HG02840 (cell line): ENCODE measurements around the gene TFF2.

Experiments used
- ATAC-seq: cut with Tn5 transposase; IDR thresholded peaks from one replicate; pipeline ENCODE4 v1.9.1; 2021; ENCODE audit warnings: mild to moderate bottlenecking, moderate library complexity, moderate number of reproducible peaks; ENCODE audit not compliant: unreplicated experiment, low FRiP score

The TFF2 gene

DNA sequence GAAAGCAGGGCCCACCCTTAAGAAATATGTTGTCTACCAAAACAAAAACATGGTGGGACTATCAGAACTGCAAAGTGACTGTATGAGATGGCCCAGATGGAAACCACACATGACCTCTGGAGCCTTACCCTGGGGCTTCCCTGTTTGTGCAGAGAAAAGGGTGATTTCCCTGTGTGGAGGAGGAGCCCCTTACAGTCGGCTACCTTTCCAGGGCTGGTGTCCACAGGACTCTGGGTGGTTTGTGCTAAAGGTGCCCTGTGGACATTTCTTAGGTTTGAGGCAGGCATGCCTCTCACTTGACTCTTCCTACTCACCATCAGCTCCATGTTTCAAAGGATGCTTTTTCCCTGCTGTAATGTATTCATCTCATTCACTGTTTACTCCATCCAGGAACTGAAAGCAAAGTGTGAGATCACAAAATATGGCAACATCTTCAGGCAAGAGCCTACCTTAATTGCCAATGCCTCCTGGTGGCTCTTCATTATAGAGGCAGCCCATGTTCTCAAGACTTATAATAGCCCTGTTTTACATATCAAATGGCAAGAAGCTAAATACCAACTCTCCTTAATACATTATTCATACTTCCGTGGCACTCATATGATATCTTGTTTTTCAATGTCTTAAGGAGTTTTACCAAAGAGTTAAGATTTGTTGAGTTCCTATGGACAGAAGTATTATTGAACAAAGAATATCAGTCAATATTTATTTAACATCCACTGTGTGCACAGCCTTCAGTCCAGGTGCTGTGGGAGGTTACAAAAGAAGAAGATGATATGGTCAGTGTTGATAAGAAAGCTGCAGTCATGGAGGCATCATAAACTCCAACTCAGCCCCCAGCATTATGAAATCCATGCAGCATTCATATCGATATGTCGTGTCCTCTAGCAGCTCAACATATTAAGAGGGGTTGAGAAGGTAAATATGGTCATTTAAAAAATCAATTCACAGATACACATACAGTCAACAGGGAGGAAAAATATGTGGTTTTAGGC is 20.1 kb downstream of the TFF2 start:
- ATAC-seq, result no peak

GRCh38 chr21:42324896-42325295 is 25.9 kb downstream of the TFF2 start:
- ATAC-seq, result no peak

- no peak for ATAC-seq
These were observed 28.9 kb downstream of the TFF2 start for GRCh38 chr21:42321845-42322244.

- ATAC-seq, result no peak
These were observed 29.6 kb downstream of the TFF2 start for GRCh38 chr21:42321231-42321630.

GRCh38 chr21:42320791-42321190 is 30.0 kb downstream of the TFF2 start:
- no peak for ATAC-seq

DNA sequence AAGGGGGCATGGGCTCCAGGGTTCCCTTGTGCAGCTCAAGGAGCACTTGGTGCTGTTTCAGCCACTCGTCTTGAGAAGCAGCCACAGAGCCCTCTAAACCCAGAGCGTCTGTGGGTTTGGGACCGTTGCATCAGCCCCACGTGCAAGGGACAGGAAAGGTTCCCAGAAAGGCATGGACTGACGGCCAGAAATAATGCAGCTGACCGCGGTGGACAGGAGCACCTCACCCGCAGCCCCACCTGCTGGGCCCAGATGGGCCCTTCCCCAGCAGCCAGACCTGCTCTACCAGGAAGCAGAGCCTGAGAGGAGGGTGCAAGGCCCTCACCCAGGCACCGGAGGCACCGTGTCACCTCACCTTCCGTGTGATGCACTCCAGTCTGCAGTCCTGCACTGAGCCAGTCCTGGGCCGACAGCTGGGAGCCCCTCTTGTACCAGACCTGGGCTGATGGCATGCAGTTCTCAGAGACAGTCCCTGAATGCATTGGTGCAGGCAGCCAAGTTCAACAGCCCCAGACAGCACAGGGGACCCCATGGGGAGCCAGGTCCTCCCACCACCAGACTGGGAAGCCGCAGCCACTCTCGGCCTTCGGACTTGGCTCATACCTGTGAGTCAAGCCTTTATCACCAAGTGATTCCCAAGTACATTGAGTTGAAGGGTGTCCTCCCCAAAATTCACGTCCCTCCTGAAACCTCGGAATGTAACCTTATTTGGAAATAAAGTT is 30.8 kb downstream of the TFF2 start:
- no peak for ATAC-seq

- no peak for ATAC-seq
These were observed 31.4 kb downstream of the TFF2 start for GRCh38 chr21:42319376-42319775.

DNA sequence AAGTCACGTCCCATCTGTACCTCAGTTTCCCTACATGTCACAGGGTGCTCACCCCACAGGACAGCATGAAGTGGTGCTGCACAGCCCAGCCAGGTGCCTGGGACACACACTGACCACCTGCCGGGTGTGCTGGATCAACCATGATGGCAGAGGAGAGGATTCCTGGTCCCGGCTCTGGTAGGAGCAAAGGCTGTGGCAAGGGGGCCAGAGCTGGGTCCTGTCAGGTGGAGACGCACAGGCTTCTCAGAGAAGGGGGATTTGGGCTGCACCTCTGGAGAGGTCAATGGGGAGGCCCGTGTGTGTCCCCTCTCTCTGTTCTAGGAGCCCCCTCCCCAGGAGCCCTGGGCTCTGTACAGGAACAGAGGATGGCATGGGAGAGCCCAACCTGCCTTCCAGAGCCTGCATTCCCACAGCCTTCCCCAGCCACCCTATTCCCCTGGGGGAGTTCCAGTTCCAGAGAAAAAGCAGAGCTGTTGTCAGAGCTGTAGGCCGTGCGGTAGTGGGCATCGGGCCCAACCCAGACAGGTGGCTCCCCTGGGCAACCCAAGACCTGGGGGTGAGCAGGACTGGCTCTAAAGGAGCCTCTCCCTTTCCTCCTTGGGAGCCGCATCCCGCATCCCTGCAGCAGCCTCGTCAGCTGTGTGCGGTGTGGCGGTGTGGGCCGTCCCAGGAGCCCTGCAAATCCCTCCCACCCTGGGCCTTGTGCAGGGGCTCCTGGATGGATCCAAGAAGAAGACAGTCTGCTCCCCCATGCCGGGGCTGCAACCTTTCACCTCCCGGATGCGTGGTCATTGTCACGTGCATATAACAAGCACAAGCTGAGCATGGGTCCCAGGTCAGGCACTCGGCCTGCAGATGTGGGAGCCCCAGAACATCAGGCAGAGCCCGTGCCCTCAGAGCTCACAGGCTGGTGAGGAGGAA is 32.7 kb downstream of the TFF2 start:
- ATAC-seq, result no peak

- ATAC-seq, result no peak
These were observed 33.5 kb downstream of the TFF2 start for GRCh38 chr21:42317341-42317741.

- no peak for ATAC-seq
These were observed 33.9 kb downstream of the TFF2 start for GRCh38 chr21:42316891-42317290.

DNA sequence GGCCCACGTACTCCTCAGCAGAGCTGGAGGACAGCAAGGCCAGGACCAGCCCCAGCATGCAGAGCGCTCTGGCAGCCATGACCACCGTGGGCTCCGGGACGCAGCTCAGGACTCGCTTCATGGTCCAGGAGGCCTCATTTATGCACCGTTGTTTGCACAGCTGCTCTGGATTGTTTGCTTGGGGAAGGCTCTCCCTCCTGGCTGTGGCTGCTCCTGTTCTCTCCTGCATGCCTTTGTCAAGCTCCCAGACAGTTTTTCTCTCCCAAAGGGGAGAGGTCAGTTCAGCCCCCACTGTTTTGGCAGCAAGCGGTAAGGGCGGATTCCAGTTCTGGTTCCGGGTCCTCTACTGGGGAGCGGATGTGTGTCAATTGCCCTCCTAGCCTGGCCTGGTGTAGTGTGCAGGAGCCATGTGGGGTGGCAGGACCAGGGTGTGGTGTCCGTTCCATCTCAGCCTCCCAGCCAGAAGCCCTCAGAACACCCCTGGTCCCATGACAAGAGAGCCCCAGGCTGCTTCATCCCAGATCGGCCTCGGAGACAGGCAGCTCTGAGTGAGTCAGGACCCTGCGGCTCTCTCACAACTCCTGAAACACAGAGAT is 35.4 kb downstream of the TFF2 start, which contains the start of gene TFF3:
TSS of gene TFF3 (minus strand) at position 114 of the 596 bp plus-strand sequence. CDS start at position 79, 35 bp downstream.
- ATAC-seq, result no peak

DNA sequence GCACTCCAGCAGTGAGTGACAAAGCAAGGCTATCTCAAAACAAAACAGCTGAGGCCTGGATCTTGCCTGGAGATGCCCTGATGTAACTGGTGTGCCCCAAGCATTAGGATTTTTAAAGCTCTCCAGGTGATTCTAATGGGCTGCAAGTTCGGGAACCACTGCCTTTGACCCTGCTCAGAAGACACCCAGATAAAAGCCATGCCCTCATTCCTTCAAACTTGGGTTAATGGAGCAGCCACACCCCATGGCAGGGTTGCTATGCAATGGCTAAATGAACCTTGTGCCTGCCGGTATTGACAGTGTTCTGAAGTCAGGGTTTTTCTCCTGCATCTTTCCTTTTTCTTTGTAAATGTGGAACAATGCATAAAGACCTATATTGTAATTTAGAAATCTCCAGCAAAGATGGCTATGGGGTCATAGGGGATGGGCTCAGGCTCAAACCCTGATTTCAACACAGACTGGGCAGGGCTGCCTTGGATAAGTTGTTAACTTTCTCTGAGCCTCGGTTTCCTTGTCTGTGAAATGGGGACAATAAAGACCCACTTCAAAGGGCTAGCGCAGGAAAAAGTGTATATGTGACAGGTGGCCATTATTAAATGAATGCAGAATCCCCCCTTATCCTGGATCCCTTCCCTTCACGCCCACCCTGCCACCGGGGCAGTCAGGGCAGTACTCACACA is 36.0 kb downstream of the TFF2 start:
- ATAC-seq, result no peak

DNA sequence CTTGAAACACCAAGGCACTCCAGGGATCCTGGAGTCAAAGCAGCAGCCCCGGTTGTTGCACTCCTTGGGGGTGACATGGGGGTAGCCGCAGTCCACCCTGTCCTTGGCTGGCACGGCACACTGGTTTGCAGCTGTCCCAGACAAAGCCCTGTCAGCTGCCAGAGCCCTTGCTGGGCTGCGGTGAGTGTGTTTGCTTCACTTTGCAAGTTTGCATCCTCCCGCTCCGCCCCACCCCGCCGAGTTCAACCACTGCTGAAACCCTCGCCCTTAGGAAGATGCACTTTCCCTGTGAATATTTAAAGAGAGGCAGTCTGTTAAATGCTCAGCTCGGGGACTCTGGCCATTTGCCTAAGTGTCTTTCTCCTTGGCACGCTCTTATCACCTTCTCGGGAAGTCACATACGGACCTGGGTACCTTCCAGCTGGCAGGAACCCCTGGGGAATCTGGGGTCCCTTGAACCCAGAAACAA is 37.3 kb downstream of the TFF2 start:
- ATAC-seq, result no peak

DNA sequence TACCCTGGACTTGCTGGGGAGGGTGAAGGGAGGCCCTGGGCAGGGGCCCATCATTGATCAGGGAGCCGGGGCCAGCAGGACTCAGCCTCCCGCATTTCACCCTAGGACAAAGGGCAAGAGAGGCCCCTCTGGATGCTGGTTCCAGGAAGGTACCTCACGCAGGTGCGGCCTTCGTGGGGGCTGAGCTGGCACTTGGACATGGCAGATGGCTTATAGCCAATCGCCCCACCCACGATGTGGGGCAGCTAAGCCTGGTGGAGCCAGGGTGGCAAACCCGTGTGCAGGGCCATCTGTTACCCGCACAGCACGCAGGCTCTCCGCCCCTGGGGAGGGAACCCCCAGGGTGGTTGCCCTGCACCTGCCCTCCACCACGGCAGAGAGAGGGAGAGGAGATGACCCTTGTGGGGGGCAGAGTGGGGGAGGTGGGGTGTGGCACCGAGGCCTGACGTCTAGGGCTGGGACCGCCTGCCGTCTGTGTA is 38.1 kb downstream of the TFF2 start:
- no peak for ATAC-seq

DNA sequence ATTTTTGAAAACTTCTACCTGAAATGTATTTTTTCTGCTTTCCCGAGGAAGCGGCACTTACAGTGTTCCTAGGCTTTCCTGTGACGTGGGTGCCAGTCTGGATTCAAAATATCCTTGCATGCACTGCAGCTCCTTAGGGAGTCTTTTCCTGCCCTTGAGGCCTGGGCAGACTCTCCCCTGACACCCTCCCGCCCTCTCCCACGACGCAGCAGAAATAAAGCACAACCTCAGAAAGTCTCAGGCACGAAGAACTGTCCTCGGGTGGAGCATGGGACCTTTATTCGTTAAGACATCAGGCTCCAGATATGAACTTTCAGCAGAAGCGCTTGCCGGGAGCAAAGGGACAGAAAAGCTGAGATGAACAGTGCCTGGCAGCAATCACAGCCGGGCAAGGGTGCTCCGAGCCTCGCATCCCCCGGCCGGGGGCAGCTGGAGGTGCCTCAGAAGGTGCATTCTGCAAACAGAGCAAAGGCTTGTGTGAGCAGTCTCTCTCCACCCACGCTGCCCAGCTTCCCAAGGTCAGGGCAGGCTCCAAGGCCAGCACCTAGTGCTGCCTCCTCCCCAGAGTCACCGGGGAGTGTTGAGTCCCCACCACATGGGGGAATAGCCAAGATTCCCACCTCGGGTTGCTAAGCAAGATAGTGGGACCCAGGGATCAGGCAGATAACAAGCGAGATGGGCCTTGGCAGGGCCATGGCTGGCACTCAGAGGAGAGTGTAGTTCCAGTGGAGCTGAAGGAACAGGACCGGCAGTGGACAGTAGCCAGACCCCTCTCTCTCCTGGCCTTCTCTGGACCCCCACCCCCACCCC is 38.8 kb downstream of the TFF2 start:
- no peak for ATAC-seq

DNA sequence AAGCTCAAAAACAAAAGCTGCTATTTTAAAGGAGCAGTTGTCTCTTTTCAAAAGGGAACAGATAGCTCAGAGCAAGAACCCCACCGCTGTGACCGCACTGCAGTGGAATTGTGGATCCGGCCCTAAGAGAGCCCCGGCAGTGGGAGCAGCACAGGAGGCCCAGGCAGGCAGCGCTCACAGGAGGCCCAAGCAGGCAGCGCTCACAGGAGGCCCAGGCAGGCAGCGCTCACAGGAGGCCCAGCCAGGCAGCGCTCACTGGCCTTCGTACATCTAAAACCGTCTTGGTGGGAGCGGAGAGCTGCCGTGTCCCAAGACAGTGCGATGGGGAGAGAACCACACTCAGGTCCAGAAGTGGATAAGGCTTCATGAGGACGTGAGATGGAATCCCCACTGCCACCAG is 39.6 kb downstream of the TFF2 start:
- no peak for ATAC-seq

DNA sequence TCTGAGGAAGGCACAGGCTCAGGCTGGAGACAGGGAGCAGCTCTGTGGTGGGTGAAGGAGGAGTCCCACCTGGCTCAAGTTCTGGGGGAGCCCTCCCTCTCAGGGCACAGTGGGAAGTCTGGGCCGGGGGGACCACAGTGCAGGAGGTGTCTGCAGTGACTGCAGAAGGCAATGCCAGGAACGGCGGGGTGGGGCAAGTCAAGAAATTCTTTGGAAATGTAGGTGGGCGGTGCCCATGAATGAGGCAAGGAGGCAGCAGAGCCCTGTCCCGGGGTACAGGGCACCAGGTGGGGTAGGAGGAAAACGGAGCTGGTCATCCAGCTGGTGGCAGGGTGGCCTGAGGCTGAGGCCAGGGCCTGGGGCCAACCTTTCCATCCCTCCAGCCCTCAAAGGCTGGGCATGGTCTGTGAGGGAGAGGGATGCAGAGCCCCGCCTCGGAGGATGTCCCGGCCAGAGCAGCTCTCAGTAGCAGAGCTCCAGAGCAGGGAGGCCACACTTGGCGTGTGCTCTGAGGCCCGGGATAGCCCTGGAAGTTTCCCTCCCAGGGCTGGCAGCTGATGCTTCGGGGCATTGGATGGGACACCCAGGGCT is 40.3 kb downstream of the TFF2 start:
- ATAC-seq, result no peak

DNA sequence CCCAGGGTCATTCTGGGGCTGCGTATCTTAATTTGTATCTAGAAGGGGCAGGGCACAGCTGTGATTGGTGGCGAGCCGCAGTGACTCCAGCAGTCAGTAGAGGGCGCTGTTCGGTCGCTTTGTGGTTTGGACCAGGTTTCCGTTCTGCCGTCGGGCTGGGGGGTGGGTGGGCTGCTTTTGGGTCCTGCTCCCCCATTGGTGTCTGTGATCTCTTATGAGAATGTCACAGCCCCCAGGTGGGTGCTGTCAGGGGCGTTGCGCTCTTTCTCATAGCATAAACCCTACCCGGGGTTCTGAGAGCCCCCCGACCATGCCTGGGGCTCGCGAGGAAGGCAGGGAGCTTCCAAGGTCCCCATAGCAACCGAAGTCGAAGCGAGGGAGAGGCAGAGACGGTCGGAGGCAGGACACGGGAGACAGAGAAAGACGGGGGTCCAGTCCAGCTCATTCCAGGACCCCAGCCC is 41.0 kb downstream of the TFF2 start:
- no peak for ATAC-seq
